ENCODE measurements around the gene CCR5AS.

Gene CCR5AS

DNA sequence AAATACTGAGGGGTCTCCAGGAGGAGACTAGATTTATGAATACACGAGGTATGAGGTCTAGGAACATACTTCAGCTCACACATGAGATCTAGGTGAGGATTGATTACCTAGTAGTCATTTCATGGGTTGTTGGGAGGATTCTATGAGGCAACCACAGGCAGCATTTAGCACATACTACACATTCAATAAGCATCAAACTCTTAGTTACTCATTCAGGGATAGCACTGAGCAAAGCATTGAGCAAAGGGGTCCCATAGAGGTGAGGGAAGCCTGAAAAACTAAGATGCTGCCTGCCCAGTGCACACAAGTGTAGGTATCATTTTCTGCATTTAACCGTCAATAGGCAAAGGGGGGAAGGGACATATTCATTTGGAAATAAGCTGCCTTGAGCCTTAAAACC lies 31.6 kb downstream of the CCR5AS start:
- Histone ChIP-seq H3K27ac (ENCODE audit: low read depth, low read length) (no peak overlapping the region), H3K27me3 (ENCODE audit: control insufficient read depth, insufficient read depth, low read length) (no peaks in the 10 kb centered on the region; the same call in 1 of the 2 replicates), H3K36me3 (ENCODE audit: control insufficient read depth, insufficient read depth, low read length) (no peaks in the 10 kb centered on the region), H3K4me3 (ENCODE audit: low read depth, low read length) (no peak overlapping the region), H3K9me3 (ENCODE audit: control insufficient read depth, insufficient read depth, low read depth, low read length) (no peaks in the 10 kb centered on the region), H3K9ac (ENCODE audit: low read length) (no peak overlapping the region), H3K4me1 (ENCODE audit: control insufficient read depth, insufficient read depth, low read length) (peaks cover 15% of the 10 kb centered on the region)

GRCh38 chr3:46374755-46375154 lies 32.1 kb downstream of the CCR5AS start:
- Histone ChIP-seq H3K9ac (ENCODE audit: low read length) (no peak overlapping the region), H3K27ac (ENCODE audit: low read depth, low read length) (no peak overlapping the region), H3K4me3 (ENCODE audit: low read depth, low read length) (no peak overlapping the region), H3K9me3 (ENCODE audit: control insufficient read depth, insufficient read depth, low read depth, low read length) (no peaks in the 10 kb centered on the region), H3K27me3 (ENCODE audit: control insufficient read depth, insufficient read depth, low read length) (no peaks in the 10 kb centered on the region; the same call in 1 of the 2 replicates), H3K36me3 (ENCODE audit: control insufficient read depth, insufficient read depth, low read length) (no peaks in the 10 kb centered on the region), H3K4me1 (ENCODE audit: control insufficient read depth, insufficient read depth, low read length) (peaks cover 11% of the 10 kb centered on the region)

GRCh38 chr3:46372492-46373359 lies 34.1 kb downstream of the CCR5AS start:
- no peak overlapping the region for H3K4me3 ChIP-seq (ENCODE audit: low read depth, low read length)
- no peak overlapping the region for H3K9ac ChIP-seq (ENCODE audit: low read length)
- no peaks in the 10 kb centered on the region for H3K36me3 ChIP-seq (ENCODE audit: control insufficient read depth, insufficient read depth, low read length)
- no peak overlapping the region for H3K27ac ChIP-seq (ENCODE audit: low read depth, low read length)
- H3K9me3 ChIP-seq (ENCODE audit: control insufficient read depth, insufficient read depth, low read depth, low read length) = no peaks in the 10 kb centered on the region
- peaks cover 14% of the 10 kb centered on the region for H3K4me1 ChIP-seq (ENCODE audit: control insufficient read depth, insufficient read depth, low read length)
- no peaks in the 10 kb centered on the region; the same call in 1 of the 2 replicates for H3K27me3 ChIP-seq (ENCODE audit: control insufficient read depth, insufficient read depth, low read length)

GRCh38 chr3:46371519-46372340 lies 35.1 kb downstream of the CCR5AS start:
- H3K27me3 ChIP-seq (ENCODE audit: control insufficient read depth, insufficient read depth, low read length) = no peaks in the 10 kb centered on the region; the same call in 1 of the 2 replicates
- H3K9ac ChIP-seq (ENCODE audit: low read length) = no peak overlapping the region
- H3K36me3 ChIP-seq (ENCODE audit: control insufficient read depth, insufficient read depth, low read length) = no peaks in the 10 kb centered on the region
- H3K27ac ChIP-seq (ENCODE audit: low read depth, low read length) = no peak overlapping the region
- H3K9me3 ChIP-seq (ENCODE audit: control insufficient read depth, insufficient read depth, low read depth, low read length) = no peaks in the 10 kb centered on the region
- H3K4me1 ChIP-seq (ENCODE audit: control insufficient read depth, insufficient read depth, low read length) = peaks cover 14% of the 10 kb centered on the region
- H3K4me3 ChIP-seq (ENCODE audit: low read depth, low read length) = no peak overlapping the region

- no peaks in the 10 kb centered on the region for H3K36me3 ChIP-seq (ENCODE audit: control insufficient read depth, insufficient read depth, low read length)
- no peak within 1 kb of the TSS for H3K27ac ChIP-seq (ENCODE audit: low read depth, low read length)
- no peaks in the 10 kb centered on the region; the same call in 1 of the 2 replicates for H3K27me3 ChIP-seq (ENCODE audit: control insufficient read depth, insufficient read depth, low read length)
- peaks cover 13% of the 10 kb centered on the region for H3K4me1 ChIP-seq (ENCODE audit: control insufficient read depth, insufficient read depth, low read length)
- H3K9me3 ChIP-seq (ENCODE audit: control insufficient read depth, insufficient read depth, low read depth, low read length) = no peaks in the 10 kb centered on the region
- no peak within 1 kb of the TSS for H3K9ac ChIP-seq (ENCODE audit: low read length)
- no peak within 1 kb of the TSS for H3K4me3 ChIP-seq (ENCODE audit: low read depth, low read length)
Measured at GRCh38 chr3:46370839-46371518, 35.9 kb downstream of the CCR5AS start, which contains the start of gene CCR5. Gene CCR5 (plus strand): TSS chr3:46370946. CDS start chr3:46372903, 1,957 bp downstream.

GRCh38 chr3:46369675-46370132 lies 37.2 kb downstream of the CCR5AS start:
- H3K27me3 ChIP-seq (ENCODE audit: control insufficient read depth, insufficient read depth, low read length) = no peaks in the 10 kb centered on the region; the same call in 1 of the 2 replicates
- no peak overlapping the region for H3K27ac ChIP-seq (ENCODE audit: low read depth, low read length)
- no peak overlapping the region for H3K9ac ChIP-seq (ENCODE audit: low read length)
- peaks cover 3% of the 10 kb centered on the region; the same call in 1 of the 2 replicates for H3K4me1 ChIP-seq (ENCODE audit: control insufficient read depth, insufficient read depth, low read length)
- H3K36me3 ChIP-seq (ENCODE audit: control insufficient read depth, insufficient read depth, low read length) = no peaks in the 10 kb centered on the region
- no peaks in the 10 kb centered on the region for H3K9me3 ChIP-seq (ENCODE audit: control insufficient read depth, insufficient read depth, low read depth, low read length)
- no peak overlapping the region for H3K4me3 ChIP-seq (ENCODE audit: low read depth, low read length)

- Histone ChIP-seq H3K27me3 (ENCODE audit: control insufficient read depth, insufficient read depth, low read length) (no peaks in the 10 kb centered on the region), H3K27ac (ENCODE audit: low read depth, low read length) (no peak overlapping the region), H3K4me3 (ENCODE audit: low read depth, low read length) (no peak overlapping the region), H3K9me3 (ENCODE audit: control insufficient read depth, insufficient read depth, low read depth, low read length) (no peaks in the 10 kb centered on the region), H3K4me1 (ENCODE audit: control insufficient read depth, insufficient read depth, low read length) (peaks cover 3% of the 10 kb centered on the region; the same call in 1 of the 2 replicates), H3K36me3 (ENCODE audit: control insufficient read depth, insufficient read depth, low read length) (no peaks in the 10 kb centered on the region), H3K9ac (ENCODE audit: low read length) (no peak overlapping the region)
Measured at GRCh38 chr3:46369151-46369550, 37.7 kb downstream of the CCR5AS start.

- H3K36me3 ChIP-seq (ENCODE audit: control insufficient read depth, insufficient read depth, low read length) = no peaks in the 10 kb centered on the region
- H3K9me3 ChIP-seq (ENCODE audit: control insufficient read depth, insufficient read depth, low read depth, low read length) = no peaks in the 10 kb centered on the region
- peaks cover 3% of the 10 kb centered on the region; the same call in 1 of the 2 replicates for H3K4me1 ChIP-seq (ENCODE audit: control insufficient read depth, insufficient read depth, low read length)
- no peak overlapping the region for H3K9ac ChIP-seq (ENCODE audit: low read length)
- no peak overlapping the region for H3K27ac ChIP-seq (ENCODE audit: low read depth, low read length)
- H3K27me3 ChIP-seq (ENCODE audit: control insufficient read depth, insufficient read depth, low read length) = no peaks in the 10 kb centered on the region
- no peak overlapping the region for H3K4me3 ChIP-seq (ENCODE audit: low read depth, low read length)
Measured at GRCh38 chr3:46368569-46368968, 38.3 kb downstream of the CCR5AS start.

- H3K9me3 ChIP-seq (ENCODE audit: control insufficient read depth, insufficient read depth, low read depth, low read length) = no peaks in the 10 kb centered on the region
- H3K4me3 ChIP-seq (ENCODE audit: low read depth, low read length) = no peak overlapping the region
- no peaks in the 10 kb centered on the region for H3K36me3 ChIP-seq (ENCODE audit: control insufficient read depth, insufficient read depth, low read length)
- H3K4me1 ChIP-seq (ENCODE audit: control insufficient read depth, insufficient read depth, low read length) = peaks cover 3% of the 10 kb centered on the region; the same call in 1 of the 2 replicates
- no peak overlapping the region for H3K27ac ChIP-seq (ENCODE audit: low read depth, low read length)
- no peak overlapping the region for H3K9ac ChIP-seq (ENCODE audit: low read length)
- H3K27me3 ChIP-seq (ENCODE audit: control insufficient read depth, insufficient read depth, low read length) = no peaks in the 10 kb centered on the region
Measured at GRCh38 chr3:46367811-46368210, 39.1 kb downstream of the CCR5AS start.

DNA sequence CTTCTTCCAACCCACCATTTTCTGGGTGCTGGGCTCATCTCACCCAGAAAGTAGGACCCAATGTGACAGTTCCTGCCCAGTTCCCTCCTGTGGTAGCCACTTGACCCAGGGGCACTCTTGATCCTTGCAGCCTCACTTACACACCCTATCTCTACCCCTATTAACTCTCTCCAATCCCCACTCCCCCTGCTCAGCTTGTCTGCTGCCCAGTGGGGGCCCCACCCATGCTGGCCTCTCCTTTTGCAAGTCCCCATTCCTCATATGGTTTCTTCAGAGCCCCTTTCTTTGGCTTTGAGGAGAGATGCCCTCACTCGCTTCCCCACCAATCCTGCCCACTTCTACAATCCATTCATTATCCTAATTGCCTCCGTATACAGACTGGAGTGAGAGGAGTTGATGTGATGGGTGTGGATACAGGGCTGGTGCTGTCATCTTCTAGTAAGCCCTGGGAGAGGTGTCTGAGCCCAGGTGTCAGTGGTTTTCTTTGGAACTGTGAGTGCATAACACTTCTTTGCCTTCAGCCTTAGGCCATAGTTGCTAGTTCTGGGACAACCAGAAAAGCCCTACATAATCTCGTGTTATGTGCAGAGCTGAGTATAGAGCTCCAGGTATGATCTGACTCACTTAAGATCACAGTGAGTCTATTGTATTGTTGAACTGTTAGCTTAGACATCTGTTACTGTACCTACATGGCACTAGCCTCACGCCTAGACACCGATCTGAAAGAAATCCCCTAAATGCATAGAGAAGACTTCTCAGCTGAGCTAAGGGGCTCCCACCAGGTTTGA lies 40.9 kb downstream of the CCR5AS start:
- Histone ChIP-seq H3K36me3 (ENCODE audit: control insufficient read depth, insufficient read depth, low read length) (no peaks in the 10 kb centered on the region), H3K4me1 (ENCODE audit: control insufficient read depth, insufficient read depth, low read length) (peaks cover 3% of the 10 kb centered on the region; the same call in 1 of the 2 replicates), H3K27ac (ENCODE audit: low read depth, low read length) (no peak overlapping the region), H3K9ac (ENCODE audit: low read length) (no peak overlapping the region), H3K27me3 (ENCODE audit: control insufficient read depth, insufficient read depth, low read length) (no peaks in the 10 kb centered on the region), H3K4me3 (ENCODE audit: low read depth, low read length) (no peak overlapping the region), H3K9me3 (ENCODE audit: control insufficient read depth, insufficient read depth, low read depth, low read length) (no peaks in the 10 kb centered on the region)
